ENCODE measurements around the gene TGFBR1.

DNA sequence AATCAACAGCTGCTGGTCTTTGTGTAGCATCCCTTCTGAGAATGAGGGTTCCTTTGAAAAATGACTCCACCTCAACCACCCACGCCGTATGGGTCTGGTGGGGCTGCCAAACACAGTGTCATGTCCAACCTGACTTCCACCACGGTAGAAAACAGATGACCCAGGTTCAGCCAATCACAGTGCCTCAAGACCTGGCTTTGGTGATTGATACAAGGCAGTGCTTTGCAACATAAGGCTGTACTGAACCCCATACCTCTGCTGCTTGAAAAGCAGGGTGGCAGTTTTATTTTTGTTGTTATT, 11.5 kb upstream of the TGFBR1 start:
- no peak for TF ChIP-seq POLR2A (IDR thresholded peaks at IDR 0.05; ENCODE audit: low read depth, low read length)
- TF ChIP-seq TAF1 (IDR thresholded peaks at IDR 0.05; ENCODE audit: borderline replicate concordance, low read depth, low read length) = no peak

Measured in GM12892 (cell line).